ENCODE data around the gene C1orf232. TPM values are rescaled to one million over a fixed set of nuclear protein-coding genes. Genes with fewer than 3 reads are reported as not detected.

C1orf232 gene
- total and polyA plus RNA-seq, 2 donors (not counting 3 experiments of a cell fraction or from before 2014, with no cell fraction given) = not detected

- POLR2A ChIA-PET = no interaction called here
- intact Hi-C loops (cut with micrococcal nuclease) = no loop called here
Measured at GRCh38 chr1:26171084-26172072, 2.6 kb upstream of the C1orf232 start, which contains the start of gene ZNF593OS. Gene ZNF593OS, minus strand, starts transcription at chr1:26171832. Its CDS starts 171 bp downstream, at chr1:26171661.

More at GRCh38 chr1:26171084-26172072, 2.6 kb upstream of the C1orf232 start, which contains the start of gene ZNF593OS:
- Histone ChIP-seq H4K20me1 (replicated peaks; ENCODE audit: control insufficient read depth, extremely low read depth, insufficient read depth, low read length) (no peaks in the 10 kb centered on the region), H3K4me2 (ENCODE audit: insufficient read depth, low read length) (peak within 1 kb of the TSS; percentile 60), H3K9me1 (replicated peaks; ENCODE audit: control insufficient read depth, extremely low read depth, insufficient read depth, low read length) (no peaks in the 10 kb centered on the region), H3K27ac (ENCODE audit: insufficient read depth, low read depth, low read length) (no peak within 1 kb of the TSS), H3K9ac (replicated peaks; ENCODE audit: extremely low read depth, insufficient read depth, low read length) (no peak within 1 kb of the TSS), H3K4me1 (ENCODE audit: control insufficient read depth, extremely low read depth, insufficient read depth, low read length) (no peaks in the 10 kb centered on the region), H2AFZ (ENCODE audit: low read depth, low read length) (no peak within 1 kb of the TSS), H3K79me2 (ENCODE audit: control insufficient read depth, insufficient read depth, low read length) (peaks cover 2% of the 10 kb centered on the region), H3K36me3 (ENCODE audit: control insufficient read depth in 2 of 2, extremely low read depth in 1 of 2, insufficient read depth in 2 of 2, low read length in 2 of 2) (no peaks in the 10 kb centered on the region), H3K4me3 (replicated peaks in 1 of 3; ENCODE audit: insufficient read depth in 1 of 3, low read depth in 1 of 3, low read length in 3 of 3) (no peak within 1 kb of the TSS), H3K27me3 (ENCODE audit: control insufficient read depth in 2 of 2, insufficient read depth in 2 of 2, low read length in 2 of 2) (no peaks in the 10 kb centered on the region), H3K9me3 (replicated peaks; ENCODE audit: control insufficient read depth, insufficient read depth, low read length) (no peaks in the 10 kb centered on the region)
- no peak for FAIRE-seq
- DNase-seq (ENCODE audit: low read depth, low spot score) = no peak
- dilution Hi-C loops (cut with MboI; ENCODE audit: extremely low pct_ligation_motif_present, low sequenced_read_pairs) = no loop called here
- BruUV-seq (replicated peaks) = no TSS peak
- TF ChIP-seq JUN (IDR thresholded peaks at IDR 0.05; ENCODE audit: borderline replicate concordance, insufficient read depth, insufficient read length, low read depth) (no peak), MYC (IDR thresholded peaks at IDR 0.05; ENCODE audit: low read depth, low read length) (no peak), POLR2A (IDR thresholded peaks at IDR 0.05; ENCODE audit: low read depth, low read length) (no peak)
- TF ChIP-seq, protein P1, sequence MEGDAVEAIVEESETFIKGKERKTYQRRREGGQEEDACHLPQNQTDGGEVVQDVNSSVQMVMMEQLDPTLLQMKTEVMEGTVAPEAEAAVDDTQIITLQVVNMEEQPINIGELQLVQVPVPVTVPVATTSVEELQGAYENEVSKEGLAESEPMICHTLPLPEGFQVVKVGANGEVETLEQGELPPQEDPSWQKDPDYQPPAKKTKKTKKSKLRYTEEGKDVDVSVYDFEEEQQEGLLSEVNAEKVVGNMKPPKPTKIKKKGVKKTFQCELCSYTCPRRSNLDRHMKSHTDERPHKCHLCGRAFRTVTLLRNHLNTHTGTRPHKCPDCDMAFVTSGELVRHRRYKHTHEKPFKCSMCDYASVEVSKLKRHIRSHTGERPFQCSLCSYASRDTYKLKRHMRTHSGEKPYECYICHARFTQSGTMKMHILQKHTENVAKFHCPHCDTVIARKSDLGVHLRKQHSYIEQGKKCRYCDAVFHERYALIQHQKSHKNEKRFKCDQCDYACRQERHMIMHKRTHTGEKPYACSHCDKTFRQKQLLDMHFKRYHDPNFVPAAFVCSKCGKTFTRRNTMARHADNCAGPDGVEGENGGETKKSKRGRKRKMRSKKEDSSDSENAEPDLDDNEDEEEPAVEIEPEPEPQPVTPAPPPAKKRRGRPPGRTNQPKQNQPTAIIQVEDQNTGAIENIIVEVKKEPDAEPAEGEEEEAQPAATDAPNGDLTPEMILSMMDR (IDR thresholded peaks at IDR 0.05; ENCODE audit: extremely low read depth in 1 of 2, insufficient read depth in 1 of 2, low read depth in 1 of 2, low read length in 2 of 2) = no peak
- CTCF ChIA-PET = interaction anchor here (3.7 kb wide), 1 partner anchor 149 kb away, joined by 48 read pairs; no protein-coding TSS in a partner anchor
